Fibroblast of skin of scalp (primary cell): Measurements from ENCODE around the gene ZDHHC1.
"Not testable (repeated sequence)": the region's sequence is repeated elsewhere in the genome, so short reads cannot be mapped to it uniquely, and the experiment has no call there.

ENCODE experiments used
- DNase-seq: peaks from one replicate; pipeline ENCODE4 v3.0.0-alpha.2; 2013

Gene ZDHHC1

DNA sequence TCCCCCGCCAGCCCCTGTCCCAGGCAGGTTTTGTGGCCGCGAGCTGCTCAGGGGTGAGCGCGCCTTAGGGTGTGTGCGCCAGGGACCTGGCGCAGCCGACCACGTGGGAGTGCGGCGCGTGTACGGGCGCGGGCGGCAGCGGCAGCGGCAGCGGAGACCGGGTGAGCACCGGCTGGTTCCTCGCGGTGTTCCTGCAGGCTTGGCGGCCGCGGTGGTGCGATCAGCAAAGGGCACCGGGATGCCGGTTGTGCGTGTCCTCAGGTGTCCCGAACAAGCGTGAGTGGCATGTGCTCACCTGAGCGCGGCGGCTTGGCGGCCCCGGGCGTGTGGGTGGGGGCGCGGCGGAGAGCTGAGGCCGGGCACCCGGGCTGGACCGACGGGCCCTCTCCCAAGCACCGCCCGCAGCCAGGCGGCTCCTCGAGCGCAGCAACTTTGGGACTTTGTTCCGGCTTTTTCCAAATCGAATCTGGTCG is 14.3 kb upstream of the ZDHHC1 start:
- DNase-seq = no peak

DNA sequence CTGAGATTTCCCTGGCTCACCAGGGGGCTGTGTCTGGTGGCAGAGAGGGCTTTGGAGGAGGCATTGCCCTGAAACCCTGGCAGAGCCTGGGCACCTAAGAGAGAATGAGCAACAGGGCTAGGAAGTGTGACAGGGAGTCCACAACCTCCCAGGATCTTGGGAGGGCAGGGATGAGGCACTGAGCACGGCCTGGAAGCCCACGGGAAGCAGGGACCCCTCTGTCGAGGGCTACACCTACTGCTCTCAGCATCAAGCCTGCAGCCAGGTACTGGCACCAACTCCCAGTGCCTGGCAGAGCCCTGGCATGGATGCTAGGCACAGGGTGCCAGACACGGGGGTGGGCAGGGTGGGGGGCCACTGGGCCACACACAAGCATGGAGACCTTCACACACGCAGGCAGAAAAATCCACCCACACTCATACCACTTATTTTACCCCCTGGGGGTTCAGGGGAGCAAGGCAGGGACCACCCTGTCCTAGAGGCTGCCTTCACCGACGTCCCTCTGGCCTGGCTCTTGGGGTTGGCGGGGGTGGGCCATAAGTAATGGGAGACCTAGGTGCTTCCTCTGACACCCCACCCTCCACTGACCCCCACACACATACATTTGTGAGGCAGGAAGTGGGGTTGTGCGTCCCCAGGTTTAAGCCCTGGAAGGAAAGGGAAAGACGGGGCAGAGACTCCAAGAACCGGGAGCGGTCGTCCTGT is 13.7 kb upstream of the ZDHHC1 start:
- DNase-seq = no peak

DNA sequence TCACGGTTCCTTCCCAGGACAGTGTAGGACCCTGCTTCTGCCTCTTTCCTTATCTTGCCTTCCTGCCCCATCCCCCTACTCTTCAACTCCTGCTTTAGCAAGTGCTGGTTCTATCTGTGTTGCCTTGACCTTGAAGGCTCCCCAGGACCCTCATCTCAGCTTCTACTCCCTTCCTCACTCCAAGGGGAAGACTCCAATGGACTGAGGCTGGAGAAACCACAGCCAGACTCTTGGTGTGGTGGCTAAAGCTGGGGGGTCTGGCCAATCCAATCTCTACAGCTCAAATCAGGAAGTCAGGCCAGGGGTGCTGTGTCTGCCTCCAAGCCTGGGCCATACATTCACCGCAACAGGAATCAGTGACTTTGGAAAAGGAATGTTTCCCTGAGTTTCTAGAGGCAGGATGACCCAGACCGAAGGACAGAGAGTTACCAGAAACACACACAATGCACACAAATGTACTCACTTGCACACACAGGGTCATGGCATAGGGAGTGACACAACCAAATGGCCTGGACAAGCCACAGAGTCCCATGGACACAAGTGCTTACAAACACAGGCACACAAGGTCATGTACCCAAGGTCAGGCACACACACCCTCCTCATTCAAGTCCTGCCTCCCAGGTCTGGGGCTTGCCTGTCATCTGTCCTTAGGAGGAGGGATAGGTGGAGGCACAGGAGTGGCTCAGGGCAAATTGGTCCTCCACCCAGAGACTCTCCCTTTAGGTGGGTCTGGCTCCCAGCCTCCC is 12.9 kb upstream of the ZDHHC1 start:
- no peak for DNase-seq

DNA sequence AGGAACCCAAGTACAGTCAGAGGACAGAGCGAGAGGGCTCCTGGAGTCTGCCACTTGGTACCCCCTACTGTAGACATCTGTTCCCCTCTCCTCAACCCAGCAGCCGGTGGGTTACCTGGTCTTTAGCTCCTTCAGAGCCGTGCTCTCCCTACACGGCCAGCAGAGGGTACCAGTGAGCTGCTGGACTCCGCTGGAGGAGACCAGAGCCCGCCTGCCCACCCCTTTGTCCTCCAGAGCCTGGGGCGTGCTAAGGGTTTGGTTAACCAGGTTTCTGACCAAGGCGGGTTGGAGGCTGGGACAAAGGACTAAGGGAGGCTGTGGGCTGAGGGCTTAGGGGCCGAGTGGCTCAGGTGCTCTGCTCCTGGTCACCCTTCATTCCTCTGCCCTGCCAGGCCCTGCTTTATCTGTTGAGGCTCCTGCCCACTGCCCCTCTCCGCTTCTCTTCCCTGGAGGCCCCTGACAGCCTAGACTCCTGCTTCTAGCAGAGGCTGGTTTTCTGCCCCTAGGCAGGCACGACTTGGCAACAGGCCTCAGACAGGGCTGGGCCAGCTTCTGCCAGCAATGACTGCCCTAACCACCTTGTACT is 12.0 kb upstream of the ZDHHC1 start:
- peak; percentile 50 for DNase-seq

DNA sequence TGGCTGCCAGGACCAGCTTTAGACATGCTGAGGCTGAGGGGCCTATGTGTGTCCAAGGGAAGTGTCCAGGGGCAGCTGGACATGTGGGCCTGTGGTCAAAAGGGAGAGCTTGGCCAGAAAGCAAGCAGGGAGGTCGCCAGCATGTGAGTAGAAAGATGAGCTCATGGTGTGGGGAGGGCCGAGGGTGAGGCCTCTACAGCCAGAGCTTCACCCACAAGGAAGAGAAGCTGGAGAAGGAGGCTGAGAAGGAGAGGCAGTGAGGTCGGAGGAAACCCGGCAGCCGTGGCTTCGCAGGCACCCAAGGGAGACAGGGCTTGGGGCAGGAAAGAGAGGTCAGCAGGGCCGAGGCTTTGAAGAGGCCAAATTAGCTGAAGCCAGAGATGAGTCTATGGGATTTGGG is 10.7 kb upstream of the ZDHHC1 start:
- no peak for DNase-seq

DNA sequence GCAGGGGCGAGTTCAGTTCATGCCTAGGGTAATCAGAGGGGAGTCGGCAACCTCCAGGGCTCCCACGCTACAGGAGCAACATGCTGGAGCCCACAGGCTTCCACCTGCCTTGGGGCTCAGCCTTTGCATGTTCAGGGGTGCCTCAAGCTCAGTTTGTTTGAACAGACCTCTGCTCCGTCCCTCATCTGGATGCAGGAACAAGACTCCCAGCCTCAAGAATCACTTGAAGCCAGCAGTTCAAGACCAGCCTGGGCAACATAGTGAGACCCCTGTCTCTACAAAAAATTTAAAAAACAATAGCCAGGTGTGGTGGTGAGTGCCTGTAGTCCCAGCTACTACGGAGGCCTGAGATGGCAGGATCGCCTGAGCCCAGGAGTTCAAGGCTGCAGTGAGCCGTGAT is 9.7 kb upstream of the ZDHHC1 start:
- no peak for DNase-seq

DNA sequence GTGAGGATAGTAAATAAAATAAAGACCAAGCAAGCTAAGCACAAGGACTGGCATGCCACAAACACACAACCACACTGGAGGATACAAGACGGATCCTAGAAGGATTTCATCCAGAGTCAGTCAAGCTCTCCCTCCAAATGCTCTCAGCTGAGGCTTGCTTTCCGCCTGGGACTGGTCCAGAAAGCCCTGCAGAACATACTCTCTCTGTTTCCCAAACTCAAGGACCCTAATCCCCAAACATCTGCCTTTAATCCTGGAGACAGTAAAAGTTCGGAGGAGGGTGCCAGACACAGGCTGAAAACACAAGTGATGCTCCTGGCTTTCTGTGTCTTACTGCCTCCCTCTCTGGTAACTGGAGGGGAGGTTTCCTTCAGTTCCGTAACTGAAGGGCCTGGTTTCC is 9.3 kb upstream of the ZDHHC1 start:
- DNase-seq = no peak

DNA sequence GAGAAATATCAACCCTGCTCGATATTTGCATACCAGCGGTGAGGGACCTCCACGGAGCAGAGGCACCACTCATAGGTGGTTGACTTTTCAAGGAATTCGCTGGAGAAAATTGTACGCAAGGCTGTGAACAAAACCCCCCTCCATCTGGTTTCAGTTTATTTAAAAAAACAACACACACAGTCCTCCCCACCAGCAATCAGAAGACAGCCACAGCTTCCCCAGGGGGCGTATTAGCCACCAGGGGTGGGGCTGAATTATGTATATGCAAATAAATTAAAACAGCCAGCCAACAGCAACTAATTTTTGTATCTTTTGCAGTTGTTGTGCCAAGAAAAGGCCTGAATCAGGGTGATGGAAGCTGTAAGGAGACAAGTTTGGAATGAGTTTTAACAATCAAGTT is 8.8 kb upstream of the ZDHHC1 start:
- DNase-seq = peak; percentile 82

DNA sequence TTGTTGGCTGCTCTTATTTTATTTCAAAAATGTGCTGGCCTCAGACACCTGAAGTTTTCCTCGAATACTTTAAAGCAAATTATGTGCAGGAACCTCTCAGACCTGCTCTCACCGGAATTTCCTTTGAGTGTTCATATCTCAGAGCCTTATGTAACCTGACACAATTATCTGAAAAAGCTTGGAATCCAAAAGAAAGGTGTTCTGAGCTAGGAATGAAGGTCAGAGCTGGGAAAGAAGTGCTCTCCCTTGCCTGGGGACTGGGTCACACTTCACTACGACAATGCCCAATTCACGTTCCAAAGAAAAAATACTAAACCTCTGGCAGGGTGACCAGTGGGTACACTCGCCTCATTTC is 8.0 kb upstream of the ZDHHC1 start:
- no peak for DNase-seq

DNA sequence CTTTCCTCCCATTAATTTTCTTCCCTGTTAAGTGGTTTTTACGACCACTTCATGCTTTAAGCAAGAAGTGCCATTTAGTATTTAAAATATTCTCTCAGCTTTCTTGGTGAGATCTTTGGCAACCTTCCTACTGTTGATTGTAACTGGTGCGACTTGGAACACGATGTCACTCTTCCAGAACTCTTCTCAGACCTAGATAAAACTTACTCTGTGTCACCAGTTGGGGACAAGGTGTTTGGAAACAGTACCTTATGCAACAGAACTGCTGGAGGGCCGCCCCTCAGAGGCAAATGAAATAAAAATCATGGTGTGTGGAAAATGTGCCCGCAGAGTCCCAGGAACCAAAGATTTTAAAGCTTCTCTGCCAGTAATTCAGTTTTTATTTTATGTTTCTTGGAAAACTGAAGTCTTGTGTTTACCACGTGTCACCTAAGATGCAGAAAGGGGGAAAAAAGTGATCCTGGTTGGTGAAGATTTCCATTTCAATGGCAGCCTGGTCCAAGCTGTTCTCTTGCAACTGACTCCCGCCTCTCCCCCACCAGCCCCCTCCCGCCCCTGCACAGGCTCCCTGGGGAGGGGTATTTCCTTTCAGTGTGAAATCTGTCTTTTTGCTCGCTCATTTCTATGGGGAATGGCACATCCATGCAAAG is 7.5 kb upstream of the ZDHHC1 start:
- no peak for DNase-seq

DNA sequence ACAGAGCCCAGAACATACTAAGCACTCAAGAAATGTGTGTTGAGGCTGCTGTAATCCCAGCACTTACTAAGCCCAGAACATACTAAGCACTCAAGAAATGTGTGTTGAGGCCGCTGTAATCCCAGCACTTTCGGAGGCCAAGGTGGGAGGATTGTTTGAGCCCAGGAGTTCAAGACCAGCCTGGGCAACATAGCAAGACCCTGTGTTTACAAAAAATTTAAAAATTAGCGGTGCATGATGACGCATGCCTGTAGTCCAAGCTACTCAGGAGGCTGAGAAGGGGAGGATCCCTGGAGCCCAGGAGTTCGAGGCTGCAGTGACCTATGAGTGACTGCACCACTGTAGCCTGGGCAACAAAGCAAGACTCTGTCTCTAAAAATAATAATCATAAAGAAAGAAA is 6.7 kb upstream of the ZDHHC1 start:
- DNase-seq = no peak

DNA sequence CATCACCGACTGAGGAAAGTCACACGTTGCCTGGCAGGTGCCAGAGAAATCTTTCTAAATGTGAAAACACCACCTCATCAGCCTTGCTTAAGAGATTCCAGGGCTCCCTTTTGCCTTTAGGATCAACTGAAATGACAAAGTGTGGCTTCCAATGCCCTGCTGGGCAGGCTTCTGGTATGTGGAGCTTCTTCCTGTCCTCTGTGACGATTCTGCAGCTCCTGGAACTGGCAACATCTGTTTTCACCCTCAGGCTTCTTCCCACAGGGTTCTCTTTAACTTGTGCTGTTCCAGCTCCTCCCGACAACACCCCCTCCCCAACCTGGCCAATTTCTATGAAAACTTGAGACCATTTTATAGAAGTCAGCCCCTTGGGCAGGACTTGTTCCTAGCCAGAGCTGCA is 4.8 kb upstream of the ZDHHC1 start:
- peak; percentile 21 for DNase-seq

DNA sequence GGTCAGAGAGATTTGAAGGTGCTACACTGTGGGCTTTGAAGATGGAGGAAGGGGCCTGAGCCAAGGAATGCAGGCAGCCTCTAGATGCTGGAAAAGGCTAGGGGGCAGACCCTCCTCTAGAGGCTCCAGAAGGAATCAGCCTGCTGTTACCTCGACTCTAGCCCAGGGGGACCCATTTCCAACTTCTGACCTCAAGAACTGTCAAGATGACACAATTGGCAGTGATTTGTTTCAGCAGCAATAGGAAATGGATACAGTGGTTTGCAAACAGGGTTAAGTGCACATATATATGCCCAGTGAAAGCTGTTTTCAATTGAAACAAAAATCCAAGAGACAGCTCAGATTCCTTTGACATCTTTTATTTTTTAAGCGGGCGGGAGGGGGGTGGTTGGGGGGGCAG is 3.7 kb upstream of the ZDHHC1 start:
- DNase-seq = peak; percentile 41

DNA sequence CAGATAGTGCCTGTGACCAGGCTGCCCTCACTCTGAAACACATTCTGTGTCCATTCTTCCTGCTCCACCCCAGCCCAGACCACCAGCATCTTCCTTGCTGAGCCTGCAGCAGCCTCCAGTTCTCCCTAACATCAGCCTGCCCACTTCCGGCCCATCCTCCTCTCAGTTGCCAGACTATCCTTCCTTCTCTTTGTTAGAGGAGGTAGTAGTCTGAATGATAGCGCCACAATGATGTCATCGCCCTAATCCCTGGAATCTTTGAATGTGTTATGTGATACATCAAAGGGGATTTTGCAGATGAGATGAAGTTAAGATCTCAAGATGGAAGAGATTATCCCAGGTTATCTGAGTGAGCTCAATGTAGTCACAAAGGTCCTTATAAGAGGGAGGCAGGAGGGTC is 3.2 kb upstream of the ZDHHC1 start:
- DNase-seq = peak; percentile 36

DNA sequence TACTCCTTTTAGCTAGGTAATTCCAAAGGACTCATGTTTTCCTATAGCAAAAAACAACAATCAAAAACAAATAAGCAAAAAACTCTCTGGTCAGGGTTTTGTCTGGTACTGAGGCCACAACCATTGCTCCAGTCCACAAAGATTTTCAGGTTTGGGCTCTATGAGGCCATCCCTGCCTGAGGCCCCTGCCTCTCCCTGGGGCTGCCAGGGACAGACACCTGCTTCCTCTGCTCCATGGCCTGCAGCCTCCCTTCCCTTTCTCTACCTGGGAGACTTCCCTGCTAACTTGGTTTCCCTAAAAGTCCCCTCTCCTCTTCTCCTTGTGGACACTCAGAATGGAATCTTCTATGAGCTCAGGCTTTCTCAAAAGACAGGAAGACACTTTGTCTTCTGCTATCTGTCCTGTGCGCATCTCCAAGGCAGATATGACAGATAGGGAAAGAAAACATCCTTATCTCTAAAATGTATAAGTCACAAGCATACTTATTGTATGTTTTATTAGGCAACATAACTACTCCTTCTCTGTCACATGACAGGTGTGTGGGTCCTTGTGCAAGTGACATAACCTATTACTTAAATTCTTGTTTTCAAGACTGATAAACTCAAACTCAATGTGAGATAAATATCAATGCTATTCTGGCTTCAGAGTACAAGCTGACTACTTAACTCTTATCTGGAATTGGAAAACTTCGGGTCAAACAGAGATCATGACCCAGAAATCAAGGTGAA is 1.2 kb upstream of the ZDHHC1 start:
- DNase-seq = no peak

DNA sequence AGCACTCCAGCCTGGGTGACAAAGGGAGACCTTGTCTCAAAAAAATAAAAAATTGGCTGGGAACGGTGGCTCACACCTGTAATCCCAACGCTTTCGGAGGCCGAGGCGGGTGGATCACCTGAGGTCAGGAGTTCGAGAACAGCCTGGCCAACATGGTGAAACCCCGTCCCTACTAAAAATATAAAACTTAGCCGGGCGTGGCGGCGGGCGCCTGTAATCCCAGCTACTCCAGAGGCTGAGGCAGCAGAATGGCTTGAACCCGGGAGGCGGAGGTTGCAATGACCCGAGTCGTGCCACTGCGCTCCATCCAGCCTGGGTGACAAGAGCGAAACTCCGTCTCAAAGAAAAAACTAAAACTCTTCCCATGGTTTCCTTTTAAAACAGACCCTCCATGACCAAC is 856 bp downstream of the ZDHHC1 start:
- not testable (repeated sequence) for DNase-seq

DNA sequence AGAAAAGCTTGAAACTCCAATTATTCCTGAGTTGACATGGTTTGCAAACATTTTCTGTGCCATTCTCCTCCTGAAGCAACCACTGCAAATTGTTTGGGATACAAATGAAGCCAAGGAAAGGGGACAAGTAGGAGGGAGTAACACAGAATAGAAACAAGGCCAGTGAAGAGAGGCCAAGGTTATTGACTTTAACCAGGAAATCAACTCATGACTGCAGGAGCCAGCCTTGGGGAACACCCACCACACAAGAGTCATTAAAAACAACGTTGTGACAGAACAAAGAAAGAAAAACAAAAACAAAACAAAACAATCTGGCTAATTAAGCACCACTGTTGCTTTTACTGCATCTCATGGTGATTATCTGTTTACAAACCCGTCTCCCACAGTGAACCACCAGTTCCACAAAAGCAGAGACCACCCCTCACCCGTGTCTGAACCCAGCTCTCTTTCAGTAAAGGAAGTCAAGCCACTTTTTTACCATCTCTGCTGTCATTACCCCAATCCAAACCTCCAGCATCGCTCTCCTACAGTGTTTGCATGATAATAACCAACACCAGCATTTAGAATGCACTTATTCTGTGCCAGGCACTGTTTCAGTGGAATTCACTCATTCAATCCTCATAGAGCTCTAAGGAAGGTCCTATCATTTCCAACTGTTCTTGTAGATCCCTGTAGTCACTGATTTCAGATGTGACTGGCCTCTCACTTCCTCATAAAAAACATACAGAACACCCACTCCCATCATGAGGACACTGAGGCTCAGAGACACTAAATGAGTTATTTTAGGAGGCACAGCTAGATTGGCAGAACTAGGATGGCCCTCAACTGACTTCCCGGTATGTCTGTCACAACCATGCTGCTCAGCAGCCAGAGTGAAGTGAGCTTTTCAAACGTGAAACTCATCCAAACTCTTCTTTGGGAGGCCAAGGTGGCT is 2.0 kb downstream of the ZDHHC1 start:
- no peak for DNase-seq

DNA sequence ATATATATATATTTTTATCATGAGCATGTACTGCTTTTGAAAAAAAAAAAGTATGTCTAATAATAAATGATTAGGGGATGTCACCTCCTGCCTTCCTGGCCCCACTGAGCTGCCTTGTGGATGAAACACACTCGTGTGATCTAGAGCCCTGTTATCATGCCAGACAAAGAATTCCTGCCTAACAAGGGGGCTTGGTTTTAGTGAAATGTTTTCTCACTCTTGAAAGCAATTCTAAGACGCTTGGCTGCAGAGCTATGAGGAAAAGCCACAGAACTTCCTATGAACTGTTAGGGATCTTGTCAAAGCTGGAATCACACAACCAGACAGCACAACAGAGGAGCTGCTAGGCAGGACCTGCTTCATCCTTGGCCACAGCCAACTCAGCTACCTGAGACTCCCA is 4.0 kb downstream of the ZDHHC1 start:
- no peak for DNase-seq

DNA sequence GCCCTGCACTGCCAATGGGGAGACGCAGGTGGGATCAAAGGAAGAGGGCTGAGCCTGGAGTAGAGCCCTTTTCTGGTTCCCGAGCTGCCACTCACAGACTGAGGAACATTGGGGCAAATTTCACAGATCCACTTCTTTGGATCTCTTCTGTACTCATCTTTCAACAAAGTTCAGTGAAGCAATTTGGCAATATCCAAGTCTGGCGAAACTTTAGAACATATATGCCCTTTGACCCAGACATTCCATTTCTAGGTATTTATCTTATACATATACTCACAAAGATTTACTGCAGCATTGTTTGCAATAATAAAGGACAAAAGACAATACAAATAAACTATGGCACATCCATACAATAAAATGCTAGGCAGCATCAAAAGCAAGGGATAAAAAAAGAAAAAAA is 4.9 kb downstream of the ZDHHC1 start:
- no peak for DNase-seq

DNA sequence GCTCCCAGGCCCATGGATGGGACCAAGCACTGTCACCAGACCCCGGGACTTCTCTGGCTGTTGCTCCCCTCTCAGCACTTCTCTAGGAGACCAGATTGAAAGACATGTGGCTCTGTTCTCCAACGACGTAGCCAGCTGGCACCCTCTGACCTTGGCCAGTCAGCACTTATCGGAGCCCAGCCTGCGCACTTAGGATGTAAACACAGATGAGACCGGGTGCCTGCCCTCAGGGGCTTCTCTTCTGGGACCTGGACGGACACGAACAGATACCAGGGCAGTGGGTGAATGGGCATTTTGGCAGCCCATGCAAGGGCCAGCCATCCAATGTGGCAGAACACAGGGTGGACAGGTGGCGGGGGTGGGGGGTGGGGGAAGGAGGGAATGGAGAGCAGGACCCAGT is 6.6 kb downstream of the ZDHHC1 start:
- DNase-seq = no peak

DNA sequence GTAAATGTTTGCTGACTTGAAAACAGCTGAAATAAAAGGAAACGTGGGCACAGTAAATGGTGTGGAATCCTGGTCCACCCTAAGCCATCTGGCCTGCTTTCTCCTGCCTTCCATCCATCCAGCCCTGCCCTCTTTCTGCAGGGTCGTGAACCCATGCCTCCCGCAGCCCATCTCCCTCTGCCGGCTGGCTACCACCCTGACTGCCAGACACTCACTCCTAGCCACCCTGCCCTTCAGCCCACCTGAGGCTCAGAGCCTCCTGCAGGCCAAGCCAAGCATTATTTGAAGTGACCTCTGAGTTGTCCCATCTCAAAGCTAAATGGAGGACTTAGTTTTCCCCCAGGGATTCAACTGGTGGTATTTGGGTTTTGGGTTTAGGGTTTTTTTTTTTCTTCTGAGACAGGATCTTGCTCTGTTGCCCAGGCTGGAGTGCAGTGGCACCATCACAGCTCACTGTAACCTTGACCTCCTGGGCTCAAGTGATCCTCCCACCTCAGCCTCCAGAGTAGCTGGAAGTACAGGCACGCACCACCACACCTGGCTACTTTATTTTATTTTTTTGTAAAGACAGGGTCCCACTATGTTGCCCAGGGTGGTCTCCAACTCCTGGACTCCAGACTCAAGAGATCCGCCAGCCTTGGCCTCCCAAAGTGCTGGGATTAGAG is 8.4 kb downstream of the ZDHHC1 start:
- DNase-seq = no peak
